ENCODE results near the gene HPCA. TPM values are rescaled to one million over a fixed set of nuclear protein-coding genes. Genes with fewer than 3 reads are reported as not detected.

The HPCA gene
- total RNA-seq, 1 donor from 2014 or later = not detected

DNA sequence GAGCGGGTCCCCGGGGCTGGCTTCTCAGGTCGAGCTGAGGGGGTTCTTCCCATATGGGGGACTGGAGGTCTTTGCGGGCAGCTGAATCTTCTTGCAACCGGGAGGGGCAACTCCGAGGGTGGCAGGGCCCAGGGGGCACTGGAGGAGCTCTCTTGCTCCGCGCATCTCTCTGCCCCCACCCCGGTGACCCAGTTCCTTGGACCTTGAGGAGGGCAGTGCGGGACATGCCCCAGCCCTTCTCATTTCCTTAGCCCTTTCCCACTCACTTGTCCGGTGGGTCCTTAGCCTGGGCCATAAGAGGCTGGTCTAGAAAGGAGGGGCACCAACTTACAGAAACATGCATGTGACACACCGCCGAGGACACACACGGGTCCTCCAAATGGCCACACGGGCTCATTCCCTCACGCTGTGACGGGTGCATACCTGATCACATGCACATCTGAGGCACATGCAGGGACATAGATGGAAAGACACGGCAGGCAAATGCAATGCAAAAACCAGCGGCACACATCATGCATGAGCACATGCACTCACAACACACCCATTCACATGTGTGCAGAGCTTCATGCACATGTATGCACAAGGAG, 630 bp downstream of the HPCA start:
- FAIRE-seq (no peak), DNase-seq (ENCODE audit: low read depth) (no peak)
- Histone ChIP-seq H3K36me3 (ENCODE audit: insufficient read depth, low read length) (no peaks in the 10 kb centered on the region), H3K79me2 (ENCODE audit: insufficient read depth, low read length) (no peaks in the 10 kb centered on the region), H3K27me3 (ENCODE audit: insufficient read depth, low read length) (peaks cover 33% of the 10 kb centered on the region), H3K9me3 (ENCODE audit: insufficient read depth, low read depth, low read length) (no peaks in the 10 kb centered on the region), H2AFZ (ENCODE audit: low read depth, low read length) (no peak overlapping the region), H3K27ac (ENCODE audit: low read depth, low read length) (no peak overlapping the region), H3K4me3 (ENCODE audit: insufficient read depth, low read depth, low read length) (no peak overlapping the region), H3K4me1 (ENCODE audit: insufficient read depth, low read length) (no peaks in the 10 kb centered on the region), H4K20me1 (ENCODE audit: insufficient read depth, low read length) (no peaks in the 10 kb centered on the region), H3K9ac (ENCODE audit: low read length) (no peak overlapping the region), H3K4me2 (ENCODE audit: low read length) (peak overlapping the region; percentile 55)
- Mint-ChIP-seq H3K36me3 (ENCODE audit: low read depth, unreplicated experiment) (peaks cover 3% of the 10 kb centered on the region), H3K4me3 (ENCODE audit: unreplicated experiment) (no peak overlapping the region), H3K4me1 (ENCODE audit: low read depth, unreplicated experiment) (peaks cover 2% of the 10 kb centered on the region), H3K27ac (ENCODE audit: unreplicated experiment) (no peak overlapping the region), H3K9me3 (ENCODE audit: unreplicated experiment) (peaks cover 5% of the 10 kb centered on the region), H3K27me3 (ENCODE audit: low read depth, unreplicated experiment) (peaks cover 63% of the 10 kb centered on the region)
- TF ChIP-seq, protein P1, sequence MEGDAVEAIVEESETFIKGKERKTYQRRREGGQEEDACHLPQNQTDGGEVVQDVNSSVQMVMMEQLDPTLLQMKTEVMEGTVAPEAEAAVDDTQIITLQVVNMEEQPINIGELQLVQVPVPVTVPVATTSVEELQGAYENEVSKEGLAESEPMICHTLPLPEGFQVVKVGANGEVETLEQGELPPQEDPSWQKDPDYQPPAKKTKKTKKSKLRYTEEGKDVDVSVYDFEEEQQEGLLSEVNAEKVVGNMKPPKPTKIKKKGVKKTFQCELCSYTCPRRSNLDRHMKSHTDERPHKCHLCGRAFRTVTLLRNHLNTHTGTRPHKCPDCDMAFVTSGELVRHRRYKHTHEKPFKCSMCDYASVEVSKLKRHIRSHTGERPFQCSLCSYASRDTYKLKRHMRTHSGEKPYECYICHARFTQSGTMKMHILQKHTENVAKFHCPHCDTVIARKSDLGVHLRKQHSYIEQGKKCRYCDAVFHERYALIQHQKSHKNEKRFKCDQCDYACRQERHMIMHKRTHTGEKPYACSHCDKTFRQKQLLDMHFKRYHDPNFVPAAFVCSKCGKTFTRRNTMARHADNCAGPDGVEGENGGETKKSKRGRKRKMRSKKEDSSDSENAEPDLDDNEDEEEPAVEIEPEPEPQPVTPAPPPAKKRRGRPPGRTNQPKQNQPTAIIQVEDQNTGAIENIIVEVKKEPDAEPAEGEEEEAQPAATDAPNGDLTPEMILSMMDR (IDR thresholded peaks at IDR 0.05; ENCODE audit: insufficient read depth, low read depth, low read length) = no peak

- no peak for FAIRE-seq
- Mint-ChIP-seq H3K4me1 (ENCODE audit: low read depth, unreplicated experiment) (peaks cover 5% of the 10 kb centered on the region), H3K36me3 (ENCODE audit: low read depth, unreplicated experiment) (peaks cover 5% of the 10 kb centered on the region), H3K27me3 (ENCODE audit: low read depth, unreplicated experiment) (peaks cover 70% of the 10 kb centered on the region), H3K9me3 (ENCODE audit: unreplicated experiment) (peaks cover 5% of the 10 kb centered on the region), H3K4me3 (ENCODE audit: unreplicated experiment) (no peak overlapping the region), H3K27ac (ENCODE audit: unreplicated experiment) (no peak overlapping the region)
- TF ChIP-seq, protein P1 (IDR thresholded peaks at IDR 0.05; ENCODE audit: insufficient read depth, low read depth, low read length) = no peak
- TF ChIP-seq EZH2 (IDR thresholded peaks at IDR 0.05; ENCODE audit: insufficient read depth, low read length) = no peak
- Histone ChIP-seq H3K27ac (ENCODE audit: low read depth, low read length) (no peak overlapping the region), H3K27me3 (ENCODE audit: insufficient read depth, low read length) (peaks cover 40% of the 10 kb centered on the region), H3K4me2 (ENCODE audit: low read length) (no peak overlapping the region), H3K4me1 (ENCODE audit: insufficient read depth, low read length) (no peaks in the 10 kb centered on the region), H3K9ac (ENCODE audit: low read length) (no peak overlapping the region), H3K79me2 (ENCODE audit: insufficient read depth, low read length) (no peaks in the 10 kb centered on the region), H3K36me3 (ENCODE audit: insufficient read depth, low read length) (no peaks in the 10 kb centered on the region), H3K9me3 (ENCODE audit: insufficient read depth, low read depth, low read length) (no peaks in the 10 kb centered on the region), H4K20me1 (ENCODE audit: insufficient read depth, low read length) (no peaks in the 10 kb centered on the region), H2AFZ (ENCODE audit: low read depth, low read length) (no peak overlapping the region), H3K4me3 (ENCODE audit: insufficient read depth, low read depth, low read length) (no peak overlapping the region)
- no peak for DNase-seq (ENCODE audit: low read depth)
Measured at GRCh38 chr1:32887623-32888022, 1.3 kb downstream of the HPCA start.

DNA sequence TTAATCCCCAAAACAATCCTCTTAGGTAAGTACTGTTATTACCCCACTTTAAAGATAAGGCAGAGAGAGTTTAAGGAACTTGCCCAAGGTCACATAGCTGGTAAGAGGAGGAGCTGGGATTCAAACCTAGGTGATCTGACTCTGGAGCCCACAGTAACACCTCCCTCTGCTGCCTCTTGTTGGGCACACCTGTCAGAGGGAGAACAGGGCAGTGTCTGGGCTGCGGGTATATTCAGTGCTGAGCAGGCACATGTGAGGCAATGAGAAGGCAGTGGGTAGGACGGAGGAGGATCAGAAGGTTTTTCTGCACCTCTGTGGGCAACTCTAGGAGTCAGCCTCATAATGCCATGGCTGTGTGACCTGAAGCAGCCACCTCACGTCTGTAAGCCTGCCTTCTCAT, 1.8 kb downstream of the HPCA start:
- Histone ChIP-seq H3K27ac (ENCODE audit: low read depth, low read length) (no peak overlapping the region), H3K79me2 (ENCODE audit: insufficient read depth, low read length) (no peaks in the 10 kb centered on the region), H2AFZ (ENCODE audit: low read depth, low read length) (no peak overlapping the region), H3K9me3 (ENCODE audit: insufficient read depth, low read depth, low read length) (no peaks in the 10 kb centered on the region), H3K27me3 (ENCODE audit: insufficient read depth, low read length) (peaks cover 42% of the 10 kb centered on the region), H3K4me2 (ENCODE audit: low read length) (no peak overlapping the region), H3K9ac (ENCODE audit: low read length) (no peak overlapping the region), H3K4me3 (ENCODE audit: insufficient read depth, low read depth, low read length) (no peak overlapping the region), H3K4me1 (ENCODE audit: insufficient read depth, low read length) (no peaks in the 10 kb centered on the region), H4K20me1 (ENCODE audit: insufficient read depth, low read length) (no peaks in the 10 kb centered on the region), H3K36me3 (ENCODE audit: insufficient read depth, low read length) (no peaks in the 10 kb centered on the region)
- DNase-seq (ENCODE audit: low read depth) = no peak
- H3K9me3 Mint-ChIP-seq (ENCODE audit: unreplicated experiment) = peaks cover 5% of the 10 kb centered on the region
- H3K27ac Mint-ChIP-seq (ENCODE audit: unreplicated experiment) = no peak overlapping the region
- peaks cover 6% of the 10 kb centered on the region for H3K4me1 Mint-ChIP-seq (ENCODE audit: low read depth, unreplicated experiment)
- no peak for TF ChIP-seq EZH2 (IDR thresholded peaks at IDR 0.05; ENCODE audit: insufficient read depth, low read length)
- TF ChIP-seq, protein P1 (IDR thresholded peaks at IDR 0.05; ENCODE audit: insufficient read depth, low read depth, low read length) = no peak
- H3K36me3 Mint-ChIP-seq (ENCODE audit: low read depth, unreplicated experiment) = peaks cover 5% of the 10 kb centered on the region
- H3K27me3 Mint-ChIP-seq (ENCODE audit: low read depth, unreplicated experiment) = peaks cover 71% of the 10 kb centered on the region
- no peak for FAIRE-seq
- no peak overlapping the region for H3K4me3 Mint-ChIP-seq (ENCODE audit: unreplicated experiment)
